Measurements from ENCODE around the gene PLCZ1. TPM values are rescaled to one million over a fixed set of nuclear protein-coding genes. Genes with fewer than 3 reads are reported as not detected.

PLCZ1 gene
- total and polyA plus RNA-seq, 2 donors (not counting 3 experiments of a cell fraction or from before 2014, with no cell fraction given) = not detected

GRCh38 chr12:18719922-18720510 is 17.8 kb downstream of the PLCZ1 start:
- CTCF ChIA-PET = no interaction called here
- dilution Hi-C loops (cut with MboI; ENCODE audit: extremely low pct_ligation_motif_present, low sequenced_read_pairs) = no loop called here
- no peaks in the 10 kb centered on the region for H3K36me3 ChIP-seq (ENCODE audit: control insufficient read depth in 2 of 2, extremely low read depth in 1 of 2, insufficient read depth in 2 of 2, low read length in 2 of 2)
- H3K4me2 ChIP-seq (ENCODE audit: insufficient read depth, low read length) = no peak overlapping the region
- no peaks in the 10 kb centered on the region for H3K4me1 ChIP-seq (ENCODE audit: control insufficient read depth, extremely low read depth, insufficient read depth, low read length)
- intact Hi-C loops (cut with micrococcal nuclease) = no loop called here
- no peaks in the 10 kb centered on the region for H3K9me3 ChIP-seq (replicated peaks; ENCODE audit: control insufficient read depth, insufficient read depth, low read length)
- no peaks in the 10 kb centered on the region for H3K27me3 ChIP-seq (ENCODE audit: control insufficient read depth in 2 of 2, insufficient read depth in 2 of 2, low read length in 2 of 2)
- POLR2A ChIA-PET = no interaction called here
- H2AFZ ChIP-seq (ENCODE audit: low read depth, low read length) = no peak overlapping the region
- no peak overlapping the region for H3K9ac ChIP-seq (replicated peaks; ENCODE audit: extremely low read depth, insufficient read depth, low read length)
- FAIRE-seq = no peak
- no peaks in the 10 kb centered on the region for H3K9me1 ChIP-seq (replicated peaks; ENCODE audit: control insufficient read depth, extremely low read depth, insufficient read depth, low read length)
- no peaks in the 10 kb centered on the region for H4K20me1 ChIP-seq (replicated peaks; ENCODE audit: control insufficient read depth, extremely low read depth, insufficient read depth, low read length)
- no peaks in the 10 kb centered on the region for H3K79me2 ChIP-seq (ENCODE audit: control insufficient read depth, insufficient read depth, low read length)
- H3K4me3 ChIP-seq (replicated peaks in 1 of 3; ENCODE audit: insufficient read depth in 1 of 3, low read depth in 1 of 3, low read length in 3 of 3) = no peak overlapping the region
- BruUV-seq (replicated peaks) = no TSS peak
- DNase-seq (ENCODE audit: low read depth, low spot score) = no peak
- no peak overlapping the region for H3K27ac ChIP-seq (ENCODE audit: insufficient read depth, low read depth, low read length)
- TF ChIP-seq FOS (IDR thresholded peaks at IDR 0.05; ENCODE audit: borderline replicate concordance, insufficient read depth, low read length) (no peak), JUN (IDR thresholded peaks at IDR 0.05; ENCODE audit: borderline replicate concordance, insufficient read depth, insufficient read length, low read depth) (no peak), POLR2A (IDR thresholded peaks at IDR 0.05; ENCODE audit: low read depth, low read length) (no peak), GATA2 (IDR thresholded peaks at IDR 0.05; ENCODE audit: insufficient read depth, insufficient read length, low read depth, low read length) (no peak), MYC (IDR thresholded peaks at IDR 0.05; ENCODE audit: low read depth, low read length) (no peak)

- intact Hi-C loops (cut with micrococcal nuclease) (no loop called here), dilution Hi-C loops (cut with MboI; ENCODE audit: extremely low pct_ligation_motif_present, low sequenced_read_pairs) (no loop called here)
- no peak for FAIRE-seq
- BruUV-seq (replicated peaks) = no TSS peak
- Histone ChIP-seq H3K79me2 (ENCODE audit: control insufficient read depth, insufficient read depth, low read length) (no peaks in the 10 kb centered on the region), H3K27me3 (ENCODE audit: control insufficient read depth in 2 of 2, insufficient read depth in 2 of 2, low read length in 2 of 2) (no peaks in the 10 kb centered on the region), H3K4me3 (replicated peaks in 1 of 3; ENCODE audit: insufficient read depth in 1 of 3, low read depth in 1 of 3, low read length in 3 of 3) (no peak overlapping the region), H3K36me3 (ENCODE audit: control insufficient read depth in 2 of 2, extremely low read depth in 1 of 2, insufficient read depth in 2 of 2, low read length in 2 of 2) (no peaks in the 10 kb centered on the region), H3K9me1 (replicated peaks; ENCODE audit: control insufficient read depth, extremely low read depth, insufficient read depth, low read length) (no peaks in the 10 kb centered on the region), H3K9me3 (replicated peaks; ENCODE audit: control insufficient read depth, insufficient read depth, low read length) (no peaks in the 10 kb centered on the region), H3K4me1 (ENCODE audit: control insufficient read depth, extremely low read depth, insufficient read depth, low read length) (no peaks in the 10 kb centered on the region), H3K27ac (ENCODE audit: insufficient read depth, low read depth, low read length) (no peak overlapping the region), H4K20me1 (replicated peaks; ENCODE audit: control insufficient read depth, extremely low read depth, insufficient read depth, low read length) (no peaks in the 10 kb centered on the region), H3K9ac (replicated peaks; ENCODE audit: extremely low read depth, insufficient read depth, low read length) (no peak overlapping the region), H3K4me2 (ENCODE audit: insufficient read depth, low read length) (no peak overlapping the region), H2AFZ (ENCODE audit: low read depth, low read length) (no peak overlapping the region)
- no peak for DNase-seq (ENCODE audit: low read depth, low spot score)
- ChIA-PET CTCF (no interaction called here), POLR2A (no interaction called here)
- TF ChIP-seq CTCF (IDR thresholded peaks at IDR 0.05; ENCODE audit: extremely low read depth in 1 of 2, insufficient read depth in 1 of 2, low read depth in 1 of 2, low read length in 2 of 2) (no peak), GATA2 (IDR thresholded peaks at IDR 0.05; ENCODE audit: insufficient read depth, insufficient read length, low read depth, low read length) (no peak)
These were observed 19.4 kb downstream of the PLCZ1 start for GRCh38 chr12:18718462-18718861.
